ENCODE results near the gene ADISSP. TPM values are rescaled to one million over a fixed set of nuclear protein-coding genes. Genes with fewer than 3 reads are reported as not detected.

Gene ADISSP
- total and polyA plus RNA-seq, 11 donors, result 7.8 to 22.2 (median 13.7) TPM

DNA sequence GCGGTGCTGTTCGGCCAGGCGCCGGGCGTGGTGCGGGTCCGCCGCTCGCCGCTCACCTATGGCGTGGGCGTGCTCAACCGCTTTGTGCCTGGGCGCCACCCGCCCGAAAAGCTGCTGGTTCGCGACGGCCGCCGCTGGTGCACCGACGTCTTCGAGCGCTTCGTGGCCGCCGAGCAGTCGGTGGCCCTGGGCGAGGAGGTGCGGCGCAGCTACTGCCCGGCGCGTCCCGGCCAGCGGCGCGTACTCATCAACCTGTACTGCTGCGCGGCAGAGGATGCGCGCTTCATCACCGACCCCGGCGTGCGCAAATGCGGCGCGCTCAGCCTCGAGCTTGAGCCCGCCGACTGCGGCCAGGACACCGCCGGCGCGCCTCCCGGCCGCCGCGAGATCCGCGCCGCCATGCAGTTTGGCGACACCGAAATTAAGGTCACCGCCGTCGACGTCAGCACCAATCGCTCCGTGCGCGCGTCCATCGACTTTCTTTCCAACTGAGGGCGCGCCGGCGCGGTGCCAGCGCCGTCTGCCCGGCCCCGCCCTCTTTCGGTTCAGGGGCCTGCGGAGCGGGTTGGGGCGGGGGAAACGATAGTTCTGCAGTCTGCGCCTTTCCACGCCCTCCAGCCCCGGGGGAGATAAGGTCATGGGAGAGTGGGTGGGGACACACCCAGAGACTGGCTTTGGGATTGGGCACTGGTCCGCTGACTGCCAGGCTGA, 15.7 kb downstream of the ADISSP start:
- DNase-seq, result peak; percentile 67 to 84 (median 72)

GRCh38 chr20:3751305-3751674, 16.3 kb downstream of the ADISSP start:
- Histone ChIP-seq H3K4me3 (peak overlapping the region in 6 of 12 donors; percentile 28 to 53 (median 51)), H3K36me3 (peaks cover 0 to 54% (median 34%) of the 10 kb centered on the region in 9 donors)
- intact Hi-C loops (cut with DNase I), result loop anchor here in 5 of 10 donors (5.0 kb wide), 1 partner anchor 34 kb away; no protein-coding TSS in a partner anchor

More for the DNA sequence above, 15.7 kb downstream of the ADISSP start:
- 39 to 62% (median 48%) methylated on average over 47 to 95 of the region's 95 CpGs for WGBS, 4 donors
- TF ChIP-seq CTCF (IDR thresholded peaks at IDR 0.05) (no peak), POLR2A (IDR thresholded peaks at IDR 0.05) (no peak)
- H3K27ac ChIP-seq, result peak overlapping the region in 5 of 12 donors; percentile 6 to 44 (median 26)
- peaks cover 0 to 53% (median 33%) of the 10 kb centered on the region in 9 donors for H3K36me3 ChIP-seq
- ATAC-seq, result peak in 3 of 4 donors; percentile 51 to 66 (median 56)
- intact Hi-C loops (cut with DNase I), result loop anchor here in 5 of 10 donors (5.0 kb wide), 1 partner anchor 35 kb away; no protein-coding TSS in a partner anchor
- H3K9me3 ChIP-seq, result no peaks in the 10 kb centered on the region
- peaks cover 0 to 12% (median 0%) of the 10 kb centered on the region in 9 donors for H3K27me3 ChIP-seq
- peak overlapping the region in 11 of 12 donors; percentile 19 to 53 (median 46) for H3K4me3 ChIP-seq
- H3K4me1 ChIP-seq, result peaks cover 0 to 51% (median 8%) of the 10 kb centered on the region in 12 donors

GRCh38 chr20:3749689-3750531, 17.6 kb downstream of the ADISSP start:
- TF ChIP-seq POLR2A (IDR thresholded peaks at IDR 0.05), result no peak
- TF ChIP-seq CTCF (IDR thresholded peaks at IDR 0.05), result peak; percentile 42 to 72 (median 56)
- H3K27me3 ChIP-seq, result peaks cover 0 to 13% (median 0%) of the 10 kb centered on the region in 9 donors
- DNase-seq, result no peak
- peaks cover 0 to 55% (median 8%) of the 10 kb centered on the region in 12 donors for H3K4me1 ChIP-seq
- intact Hi-C loops (cut with DNase I), result loop anchor here in 5 of 10 donors (5.0 kb wide), 1 partner anchor 33 kb away; no protein-coding TSS in a partner anchor
- H3K9me3 ChIP-seq, result no peaks in the 10 kb centered on the region
- peaks cover 0 to 59% (median 38%) of the 10 kb centered on the region in 9 donors for H3K36me3 ChIP-seq
- no peak overlapping the region for H3K27ac ChIP-seq
- WGBS, 4 donors, result 41 to 68% (median 58%) methylated on average over 29 to 72 of the region's 72 CpGs
- H3K4me3 ChIP-seq, result peak overlapping the region in 5 of 12 donors; percentile 2 to 26 (median 9)
- peak in 1 of 4 donors; percentile 20 for ATAC-seq

More at GRCh38 chr20:3751305-3751674, 16.3 kb downstream of the ADISSP start:
- WGBS, 4 donors, result 56 to 81% (median 69%) methylated on average over 6 to 31 of the region's 31 CpGs
- Histone ChIP-seq H3K4me1 (peaks cover 0 to 51% (median 8%) of the 10 kb centered on the region in 12 donors), H3K27me3 (peaks cover 0 to 12% (median 0%) of the 10 kb centered on the region in 9 donors), H3K9me3 (no peaks in the 10 kb centered on the region), H3K27ac (peak overlapping the region in 2 of 12 donors; percentile 28 to 44)
- TF ChIP-seq CTCF (IDR thresholded peaks at IDR 0.05), result no peak
- no peak for TF ChIP-seq POLR2A (IDR thresholded peaks at IDR 0.05)
- ATAC-seq (no peak), DNase-seq (no peak)

Data from heart left ventricle (tissue), 16 donors.